B cell (primary cell): ENCODE measurements around the gene ASMTL. TPM values are rescaled to one million over a fixed set of nuclear protein-coding genes. Genes with fewer than 3 reads are reported as not detected.

ENCODE experiments used
- ATAC-seq: fragments of 200-7000 bp; cut with Tn5 transposase; one replicate; pipeline ENCODE4 v1.10.0; 2021; ENCODE audit warnings: low read depth, mild to moderate bottlenecking, moderate number of reproducible peaks, moderate library complexity
- CTCF ChIA-PET: fragments of 350-600 bp; sonication (Branson Sonifier 250); formaldehyde crosslinking; loops from one replicate; lab custom pipeline; 2021; ENCODE audit warnings: antibody characterized with exemption, inconsistent platforms; lab: Charles Lee
- POLR2A ChIA-PET: fragments of 350-600 bp; sonication (Branson Sonifier 250); formaldehyde crosslinking; loops from one replicate; lab custom pipeline; 2021; ENCODE audit warnings: antibody characterized with exemption; lab: Charles Lee
- DNase-seq: peaks from one replicate; pipeline ENCODE4 v3.0.0; 2013
- H2AFZ ChIP-seq: 2 replicates; pipeline ENCODE4 v1.6.1; 2012; ENCODE audit warnings: mild to moderate bottlenecking, low read depth, low read length; ENCODE audit not compliant: insufficient read depth, poor library complexity, severe bottlenecking
- H3K27ac ChIP-seq, 2 donors: 1 replicate in 1 of 2; 2 replicates in 1 of 2; pipeline ENCODE4 v1.5.1; 2012 to 2013; ENCODE audit warnings: low read length in 2 of 2, mild to moderate bottlenecking in 2 of 2, moderate library complexity in 1 of 2
- H3K27me3 ChIP-seq, 4 experiments: fragments of 200-600 bp in 1 of 4; sonication (generic) in 1 of 4; replicated peaks in 1 of 4; 1 replicate in 2 of 4; 2 replicates in 2 of 4; pipeline versions ENCODE4 v1.6.1 to v1.7.0; 2013 to 2016; ENCODE audit warnings: low read length in 3 of 4, mild to moderate bottlenecking in 2 of 4, mixed read lengths in 1 of 4, moderate library complexity in 1 of 4; ENCODE audit not compliant: insufficient read depth in 4 of 4, control insufficient read depth in 3 of 4; ENCODE audit errors: control extremely low read depth in 1 of 4
- H3K36me3 ChIP-seq, 2 experiments: replicated peaks in 1 of 2; 1 replicate in 1 of 2; 2 replicates in 1 of 2; pipeline versions ENCODE4 v1.6.1 to v1.7.1; 2013; ENCODE audit warnings: low read length in 1 of 2; ENCODE audit not compliant: insufficient read depth in 2 of 2, control insufficient read depth in 1 of 2; ENCODE audit errors: control extremely low read depth in 1 of 2, extremely low read depth in 1 of 2
- H3K4me1 ChIP-seq, 2 donors: fragments of 200-600 bp in 1 of 2; sonication (generic) in 1 of 2; 1 replicate in 1 of 2; 2 replicates in 1 of 2; pipeline versions ENCODE4 v1.5.1 to v1.6.1; 2013 to 2017; ENCODE audit warnings: low read length in 2 of 2; ENCODE audit not compliant: control insufficient read depth in 2 of 2, insufficient read depth in 2 of 2
- H3K4me2 ChIP-seq: replicated peaks from 2 replicates; pipeline ENCODE3; 2012; ENCODE audit warnings: mild to moderate bottlenecking, low read depth, low read length; ENCODE audit not compliant: poor library complexity, severe bottlenecking
- H3K4me3 ChIP-seq, 5 experiments: fragments of 200-600 bp in 1 of 5; sonication (generic) in 1 of 5; 1 replicate in 3 of 5; 2 replicates in 2 of 5; pipeline versions ENCODE4 v1.5.1 to v1.7.0; 2011 to 2016; ENCODE audit warnings: low read length in 4 of 5, mild to moderate bottlenecking in 4 of 5, low read depth in 2 of 5, control low read depth in 1 of 5, moderate library complexity in 1 of 5; ENCODE audit not compliant: insufficient read depth in 1 of 5; ENCODE audit errors: control extremely low read depth in 1 of 5, extremely low read depth in 1 of 5
- H3K79me2 ChIP-seq: fragments of 200-600 bp; sonication (generic); one replicate; pipeline ENCODE4 v1.6.0; 2016; ENCODE audit warnings: low read length; ENCODE audit not compliant: control insufficient read depth, insufficient read depth
- H3K9ac ChIP-seq: fragments of 200-600 bp; sonication (generic); 2 replicates; pipeline ENCODE4 v1.6.1; 2017; ENCODE audit warnings: mild to moderate bottlenecking, low read length, moderate library complexity
- H3K9me3 ChIP-seq, 3 donors: one replicate each; pipeline versions ENCODE4 v1.6.1 to v1.7.1; 2013; ENCODE audit warnings: low read length in 2 of 3; ENCODE audit not compliant: control insufficient read depth in 2 of 3, insufficient read depth in 1 of 3; ENCODE audit errors: control extremely low read depth in 1 of 3
- H4K20me1 ChIP-seq: 2 replicates; pipeline ENCODE4 v1.6.0; 2012; ENCODE audit warnings: mild to moderate bottlenecking, low read length; ENCODE audit not compliant: insufficient read depth, control insufficient read depth, poor library complexity, severe bottlenecking
- H3K27ac Mint-ChIP-seq: one replicate; pipeline ENCODE4 v1.8.0; 2021; ENCODE audit warnings: mixed read lengths
- H3K27me3 Mint-ChIP-seq: one replicate; pipeline ENCODE4 v1.8.0; 2021; ENCODE audit warnings: mixed read lengths
- H3K4me1 Mint-ChIP-seq: one replicate; pipeline ENCODE4 v1.8.0; 2021; ENCODE audit warnings: mixed read lengths
- H3K4me3 Mint-ChIP-seq: one replicate; pipeline ENCODE4 v1.8.0; 2021; ENCODE audit warnings: mixed read lengths
- H3K9me3 Mint-ChIP-seq: one replicate; pipeline ENCODE4 v1.8.0; 2022; ENCODE audit warnings: mixed read lengths; ENCODE audit not compliant: insufficient read depth
- EZH2 ChIP-seq: IDR thresholded peaks from 2 replicates; pipeline ENCODE4 v1.6.1; 2012; ENCODE audit warnings: borderline replicate concordance, low read depth, mild to moderate bottlenecking, moderate library complexity, low read length; ENCODE audit not compliant: insufficient read depth, poor library complexity, severe bottlenecking
- WGBS: methylation state at CpG from one replicate; pipeline ENCODE4 v1.1.5; 2013; ENCODE audit warnings: missing lambda C conversion rate; ENCODE audit not compliant: insufficient coverage; 5-methylcytosine and 5-hydroxymethylcytosine counted together
- intact Hi-C: fragments of 100-400 bp; cut with micrococcal nuclease; formaldehyde crosslinking; loops from one replicate; pipeline ENCODE4 v1.10.0; 2022
- polyA plus RNA-seq: library from polyadenylated mRNA; depleted of rRNA; stranded (reverse); fragments of >200 nt; gene quantifications from 2 replicates; pipeline ENCODE4 v1.2.3, GENCODE V29; 2012
- total RNA-seq, 2 donors: library from RNA; stranded (reverse); fragments of 120-200 nt in 1 of 2; gene quantifications; 1 replicate in 1 of 2; 2 replicates in 1 of 2; pipeline versions ENCODE4 v1.2.3 to v1.2.4, GENCODE V29; 2013 to 2022
- TF ChIP-seq, protein P1 (sequence below): fragments of 200-600 bp; IDR thresholded peaks from one replicate; pipeline ENCODE4 v1.8.0; 2022; ENCODE audit warnings: antibody characterized with exemption, mild to moderate bottlenecking

ASMTL gene
- total and polyA plus RNA-seq, 2 donors (not counting 1 experiment from before 2014, with no cell fraction given): 33.3 to 52.9 TPM

DNA sequence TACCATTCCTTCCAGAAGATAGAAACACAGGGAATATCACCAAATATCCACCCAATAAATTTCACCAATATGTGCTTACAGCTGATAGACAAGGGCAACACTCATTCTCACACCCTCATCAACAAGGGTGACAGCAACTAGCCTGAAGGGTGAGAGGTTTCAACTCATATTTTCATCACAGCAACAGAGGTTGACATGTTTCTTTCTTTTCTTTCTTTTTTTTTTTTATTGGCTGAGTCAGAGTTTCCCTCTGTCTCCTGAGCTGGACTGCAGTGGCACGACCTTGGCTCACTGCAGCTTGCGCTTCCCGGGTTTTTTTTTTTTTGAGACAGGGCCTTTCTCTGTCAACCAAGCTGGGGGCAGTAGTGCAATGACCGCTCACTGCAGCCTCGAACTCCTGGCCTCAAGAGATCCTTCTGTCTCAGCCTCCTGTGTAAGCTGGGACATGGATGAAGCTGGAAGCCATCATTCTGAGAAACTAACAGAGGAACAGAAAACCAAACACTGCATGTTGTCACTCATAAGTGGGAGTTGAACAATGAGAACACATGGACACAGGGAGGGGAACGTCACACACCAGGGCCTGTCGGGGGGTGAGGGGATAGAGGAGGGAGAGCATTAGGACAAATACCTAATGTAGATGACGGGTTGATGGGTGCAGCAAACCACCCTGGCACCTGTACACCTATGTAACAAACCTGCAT, 27.5 kb upstream of the ASMTL start:
- Histone ChIP-seq H3K27me3 (no peaks in the 10 kb centered on the region), H3K4me2 (peak overlapping the region; percentile 21), H3K79me2 (peaks cover 86% of the 10 kb centered on the region), H3K36me3 (peaks cover 0 to 48% of the 10 kb centered on the region in 2 experiments), H2AFZ (no peak overlapping the region), H4K20me1 (peaks cover 70% of the 10 kb centered on the region), H3K4me3 (no peak overlapping the region), H3K27ac (peak overlapping the region in 1 of 2 donors; percentile 21), H3K4me1 (peaks cover 44 to 74% of the 10 kb centered on the region in 2 donors), H3K9ac (no peak overlapping the region), H3K9me3 (peaks cover 0 to 6% (median 2%) of the 10 kb centered on the region in 3 donors)
- H3K4me3 Mint-ChIP-seq: peak overlapping the region; percentile 75
- TF ChIP-seq EZH2: no peak
- TF ChIP-seq, protein P1, sequence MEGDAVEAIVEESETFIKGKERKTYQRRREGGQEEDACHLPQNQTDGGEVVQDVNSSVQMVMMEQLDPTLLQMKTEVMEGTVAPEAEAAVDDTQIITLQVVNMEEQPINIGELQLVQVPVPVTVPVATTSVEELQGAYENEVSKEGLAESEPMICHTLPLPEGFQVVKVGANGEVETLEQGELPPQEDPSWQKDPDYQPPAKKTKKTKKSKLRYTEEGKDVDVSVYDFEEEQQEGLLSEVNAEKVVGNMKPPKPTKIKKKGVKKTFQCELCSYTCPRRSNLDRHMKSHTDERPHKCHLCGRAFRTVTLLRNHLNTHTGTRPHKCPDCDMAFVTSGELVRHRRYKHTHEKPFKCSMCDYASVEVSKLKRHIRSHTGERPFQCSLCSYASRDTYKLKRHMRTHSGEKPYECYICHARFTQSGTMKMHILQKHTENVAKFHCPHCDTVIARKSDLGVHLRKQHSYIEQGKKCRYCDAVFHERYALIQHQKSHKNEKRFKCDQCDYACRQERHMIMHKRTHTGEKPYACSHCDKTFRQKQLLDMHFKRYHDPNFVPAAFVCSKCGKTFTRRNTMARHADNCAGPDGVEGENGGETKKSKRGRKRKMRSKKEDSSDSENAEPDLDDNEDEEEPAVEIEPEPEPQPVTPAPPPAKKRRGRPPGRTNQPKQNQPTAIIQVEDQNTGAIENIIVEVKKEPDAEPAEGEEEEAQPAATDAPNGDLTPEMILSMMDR: no peak
- ATAC-seq (no peak), DNase-seq (peak; percentile 8)
- peaks cover 6% of the 10 kb centered on the region for H3K9me3 Mint-ChIP-seq
- H3K27ac Mint-ChIP-seq: peak overlapping the region; percentile 87
- no peaks in the 10 kb centered on the region for H3K27me3 Mint-ChIP-seq
- ChIA-PET CTCF (no interaction called here), POLR2A (no interaction called here)
- intact Hi-C loops: no loop called here
- 70% methylated on average over 4 of the region's 8 CpGs for WGBS
- peaks cover 79% of the 10 kb centered on the region for H3K4me1 Mint-ChIP-seq

DNA sequence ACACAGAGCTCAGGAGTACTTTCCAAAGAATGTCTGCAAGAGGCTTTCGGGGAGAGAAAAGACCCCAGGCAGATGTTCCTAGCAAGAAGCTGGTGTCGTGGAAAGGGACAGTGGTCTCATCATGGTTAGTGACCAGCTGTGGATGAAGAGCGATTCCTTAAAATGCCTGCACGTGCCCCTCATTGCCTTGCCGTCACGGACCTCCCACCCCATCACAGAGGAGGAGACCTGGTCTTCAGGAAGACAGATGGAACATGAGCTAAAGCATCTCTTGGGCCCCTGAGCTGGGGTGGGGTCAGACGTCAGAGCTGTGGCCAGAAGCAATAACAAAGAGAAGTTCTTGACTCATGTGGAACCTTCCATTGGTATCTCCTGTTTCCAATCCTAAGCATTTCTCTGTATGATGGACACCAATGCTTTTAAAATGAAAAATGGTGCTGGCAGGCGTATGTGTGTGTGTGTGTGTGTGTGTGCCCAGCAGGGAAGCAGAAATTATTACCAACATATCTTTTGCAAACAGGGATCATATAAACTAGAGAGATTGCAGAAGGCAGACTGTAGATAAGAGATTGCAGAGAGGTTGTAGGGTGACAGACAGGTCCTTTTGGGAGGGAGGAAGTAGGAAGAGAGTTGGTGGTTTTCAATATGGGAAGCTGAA, 25.2 kb upstream of the ASMTL start:
- Mint-ChIP-seq H3K4me3 (peak overlapping the region; percentile 51), H3K27me3 (no peaks in the 10 kb centered on the region), H3K27ac (peak overlapping the region; percentile 51), H3K4me1 (peaks cover 71% of the 10 kb centered on the region), H3K9me3 (peaks cover 6% of the 10 kb centered on the region)
- Histone ChIP-seq H3K9me3 (peaks cover 0 to 6% (median 0%) of the 10 kb centered on the region in 3 donors), H3K4me3 (no peak overlapping the region), H2AFZ (no peak overlapping the region), H3K9ac (no peak overlapping the region), H4K20me1 (peaks cover 73% of the 10 kb centered on the region), H3K36me3 (peaks cover 0 to 39% of the 10 kb centered on the region in 2 experiments), H3K79me2 (peaks cover 80% of the 10 kb centered on the region), H3K27me3 (no peaks in the 10 kb centered on the region), H3K4me1 (peaks cover 34 to 54% of the 10 kb centered on the region in 2 donors), H3K4me2 (peak overlapping the region; percentile 19), H3K27ac (no peak overlapping the region)
- ATAC-seq (no peak), DNase-seq (peak; percentile 6)
- POLR2A ChIA-PET: no interaction called here
- TF ChIP-seq, protein P1: no peak
- TF ChIP-seq EZH2: no peak
- CTCF ChIA-PET: no interaction called here
- WGBS: 62% methylated on average over 5 of the region's 8 CpGs
- intact Hi-C loops: no loop called here
